Measurements from ENCODE around the gene GPX1. TPM values are rescaled to one million over a fixed set of nuclear protein-coding genes. Genes with fewer than 3 reads are reported as not detected.

The GPX1 gene
- total and polyA plus RNA-seq, 10 of the 15 experiments (the other 5 are each of a cell fraction or from before 2014, with no cell fraction given) = 32.0 to 1,121 (median 400) TPM

GRCh38 chr3:49401766-49402165, 43.6 kb upstream of the GPX1 start:
- Histone ChIP-seq H3K9me3 (replicated peaks; ENCODE audit: control insufficient read depth, insufficient read depth, low read length) (no peaks in the 10 kb centered on the region; the same call in 2 of the 3 replicates), H3K4me2 (ENCODE audit: control insufficient read depth, insufficient read depth) (no peak overlapping the region), H3K27me3 (replicated peaks in 1 of 2; ENCODE audit: control insufficient read depth in 2 of 2, insufficient read depth in 2 of 2, low read length in 1 of 2) (no peaks in the 10 kb centered on the region), H3K4me3 (no peak overlapping the region), H3K36me3 (ENCODE audit: control insufficient read depth in 2 of 2, insufficient read depth in 2 of 2, low read length in 1 of 2) (peaks cover 6 to 8% of the 10 kb centered on the region in 2 experiments; a peak in 3 of 4 replicates), H3K27ac (ENCODE audit: control insufficient read depth, insufficient read depth) (no peak overlapping the region), H3K4me1 (ENCODE audit: control insufficient read depth, insufficient read depth, low read length) (peaks cover 17% of the 10 kb centered on the region), H4K20me1 (ENCODE audit: control insufficient read depth, insufficient read depth) (peaks cover 14% of the 10 kb centered on the region), H2AFZ (ENCODE audit: control insufficient read depth, low read depth, low read length) (no peak overlapping the region), H3K9ac (ENCODE audit: control insufficient read depth, insufficient read depth, low read length) (no peak overlapping the region), H3K79me2 (ENCODE audit: control insufficient read depth, insufficient read depth, low read length) (peaks cover 90% of the 10 kb centered on the region)
- ChIA-PET POLR2A (interaction anchor here (1.2 kb wide), 1 partner anchor 10 kb away, joined by 3 read pairs; no protein-coding TSS in a partner anchor), SMC1A (ENCODE audit: uncharacterized antibody, unreplicated experiment) (interaction anchor here (0.7 kb wide), 1 partner anchor 15 kb away, joined by 3 read pairs; no protein-coding TSS in a partner anchor), CTCF (interaction anchor here (2.4 kb wide), 1 partner anchor 62 kb away, joined by 9 read pairs; the partner anchor contains the start of gene USP4), RAD21 (ENCODE audit: unreplicated experiment) (no interaction called here)
- no peak for TF ChIP-seq E4F1 (IDR thresholded peaks at IDR 0.05; ENCODE audit: borderline replicate concordance, partially characterized antibody)
- TF ChIP-seq ZNF24 (IDR thresholded peaks at IDR 0.05) = no peak
- TF ChIP-seq PAX8 (IDR thresholded peaks at IDR 0.05) = no peak
- TF ChIP-seq SUPT20H (IDR thresholded peaks at IDR 0.05; ENCODE audit: borderline replicate concordance, control insufficient read depth, low read depth, low read length) = no peak
- TF ChIP-seq, protein P1, sequence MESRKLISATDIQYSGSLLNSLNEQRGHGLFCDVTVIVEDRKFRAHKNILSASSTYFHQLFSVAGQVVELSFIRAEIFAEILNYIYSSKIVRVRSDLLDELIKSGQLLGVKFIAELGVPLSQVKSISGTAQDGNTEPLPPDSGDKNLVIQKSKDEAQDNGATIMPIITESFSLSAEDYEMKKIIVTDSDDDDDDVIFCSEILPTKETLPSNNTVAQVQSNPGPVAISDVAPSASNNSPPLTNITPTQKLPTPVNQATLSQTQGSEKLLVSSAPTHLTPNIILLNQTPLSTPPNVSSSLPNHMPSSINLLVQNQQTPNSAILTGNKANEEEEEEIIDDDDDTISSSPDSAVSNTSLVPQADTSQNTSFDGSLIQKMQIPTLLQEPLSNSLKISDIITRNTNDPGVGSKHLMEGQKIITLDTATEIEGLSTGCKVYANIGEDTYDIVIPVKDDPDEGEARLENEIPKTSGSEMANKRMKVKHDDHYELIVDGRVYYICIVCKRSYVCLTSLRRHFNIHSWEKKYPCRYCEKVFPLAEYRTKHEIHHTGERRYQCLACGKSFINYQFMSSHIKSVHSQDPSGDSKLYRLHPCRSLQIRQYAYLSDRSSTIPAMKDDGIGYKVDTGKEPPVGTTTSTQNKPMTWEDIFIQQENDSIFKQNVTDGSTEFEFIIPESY (IDR thresholded peaks at IDR 0.05) = no peak
- TF ChIP-seq NRF1 (conservative IDR thresholded peaks at IDR 0.05; ENCODE audit: low read depth, low read length) = no peak
- no peak for TF ChIP-seq ZNF622 (IDR thresholded peaks at IDR 0.05)
- no peak for TF ChIP-seq RAD21 (IDR thresholded peaks at IDR 0.05; ENCODE audit: insufficient read depth, low read depth, low read length)
- TF ChIP-seq, protein P2, sequence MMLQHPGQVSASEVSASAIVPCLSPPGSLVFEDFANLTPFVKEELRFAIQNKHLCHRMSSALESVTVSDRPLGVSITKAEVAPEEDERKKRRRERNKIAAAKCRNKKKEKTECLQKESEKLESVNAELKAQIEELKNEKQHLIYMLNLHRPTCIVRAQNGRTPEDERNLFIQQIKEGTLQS (IDR thresholded peaks at IDR 0.05; ENCODE audit: borderline replicate concordance, extremely low read depth, low read depth, low read length) = no peak
- no peak for TF ChIP-seq BMI1 (IDR thresholded peaks at IDR 0.05; ENCODE audit: borderline replicate concordance)
- TF ChIP-seq DPF2 (IDR thresholded peaks at IDR 0.05) = no peak
- TF ChIP-seq TCF12 (IDR thresholded peaks at IDR 0.05; ENCODE audit: low read depth, low read length) = no peak
- no peak for TF ChIP-seq KLF5 (IDR thresholded peaks at IDR 0.05; ENCODE audit: partially characterized antibody)
- TF ChIP-seq BRCA1 (IDR thresholded peaks at IDR 0.05; ENCODE audit: low read depth, low read length) = no peak
- TF ChIP-seq KAT2A (conservative IDR thresholded peaks at IDR 0.05; ENCODE audit: control insufficient read depth, low read depth, low read length) = no peak
- TF ChIP-seq, protein P3, sequence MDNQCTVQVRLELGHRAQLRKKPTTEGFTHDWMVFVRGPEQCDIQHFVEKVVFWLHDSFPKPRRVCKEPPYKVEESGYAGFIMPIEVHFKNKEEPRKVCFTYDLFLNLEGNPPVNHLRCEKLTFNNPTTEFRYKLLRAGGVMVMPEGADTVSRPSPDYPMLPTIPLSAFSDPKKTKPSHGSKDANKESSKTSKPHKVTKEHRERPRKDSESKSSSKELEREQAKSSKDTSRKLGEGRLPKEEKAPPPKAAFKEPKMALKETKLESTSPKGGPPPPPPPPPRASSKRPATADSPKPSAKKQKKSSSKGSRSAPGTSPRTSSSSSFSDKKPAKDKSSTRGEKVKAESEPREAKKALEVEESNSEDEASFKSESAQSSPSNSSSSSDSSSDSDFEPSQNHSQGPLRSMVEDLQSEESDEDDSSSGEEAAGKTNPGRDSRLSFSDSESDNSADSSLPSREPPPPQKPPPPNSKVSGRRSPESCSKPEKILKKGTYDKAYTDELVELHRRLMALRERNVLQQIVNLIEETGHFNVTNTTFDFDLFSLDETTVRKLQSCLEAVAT (IDR thresholded peaks at IDR 0.05) = no peak
- TF ChIP-seq CHD1 (IDR thresholded peaks at IDR 0.05; ENCODE audit: low read depth, low read length) = no peak
- no peak for TF ChIP-seq CHD4 (IDR thresholded peaks at IDR 0.05)
- 42% methylated on average over 2 of the region's 2 CpGs for WGBS (ENCODE audit: insufficient coverage, insufficient replicate concordance, low lambda C conversion rate, missing lambda C conversion rate)
- no peak for DNase-seq (ENCODE audit: low read depth, low spot score)
- FAIRE-seq = no peak
- in situ Hi-C loops (cut with MboI) (no loop called here), intact Hi-C loops (cut with micrococcal nuclease; ENCODE audit: unreplicated experiment) (no loop called here)
- BruUV-seq (replicated peaks) = no TSS peak
- no peak for ATAC-seq

Data from GM12878 (cell line).